ENCODE measurements around the gene CAMK2N2.
A peak's percentile ranks its signal among the peaks of the same experiment; 100 is the strongest.

The CAMK2N2 gene

DNA sequence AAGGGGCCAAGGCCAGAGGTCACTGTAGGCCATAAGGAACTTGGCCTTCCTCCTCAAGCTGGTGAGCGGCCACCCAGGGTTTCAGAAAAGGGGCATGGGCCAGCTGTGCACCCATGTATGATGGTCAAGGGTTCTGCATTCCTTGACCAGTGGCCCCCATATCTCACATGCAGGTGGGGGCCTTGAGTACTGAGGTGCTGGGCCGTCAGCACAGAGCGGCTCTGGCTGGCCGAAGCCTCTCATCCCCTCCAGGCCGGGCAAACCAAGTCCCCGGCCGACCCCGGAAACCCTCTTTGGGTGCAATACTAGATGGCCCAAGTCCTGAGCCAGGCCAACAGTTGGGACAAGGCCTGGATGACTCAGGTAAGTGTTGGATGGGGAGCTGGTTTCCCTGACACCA is 22.1 kb downstream of the CAMK2N2 start:
- Mint-ChIP-seq H3K36me3 (ENCODE audit: low read depth) (peaks cover 9% of the 10 kb centered on the region), H3K27ac (no peak overlapping the region), H3K4me3 (no peak overlapping the region), H3K4me1 (ENCODE audit: low read depth) (no peaks in the 10 kb centered on the region), H3K9me3 (no peaks in the 10 kb centered on the region), H3K27me3 (ENCODE audit: low read depth) (no peaks in the 10 kb centered on the region)

DNA sequence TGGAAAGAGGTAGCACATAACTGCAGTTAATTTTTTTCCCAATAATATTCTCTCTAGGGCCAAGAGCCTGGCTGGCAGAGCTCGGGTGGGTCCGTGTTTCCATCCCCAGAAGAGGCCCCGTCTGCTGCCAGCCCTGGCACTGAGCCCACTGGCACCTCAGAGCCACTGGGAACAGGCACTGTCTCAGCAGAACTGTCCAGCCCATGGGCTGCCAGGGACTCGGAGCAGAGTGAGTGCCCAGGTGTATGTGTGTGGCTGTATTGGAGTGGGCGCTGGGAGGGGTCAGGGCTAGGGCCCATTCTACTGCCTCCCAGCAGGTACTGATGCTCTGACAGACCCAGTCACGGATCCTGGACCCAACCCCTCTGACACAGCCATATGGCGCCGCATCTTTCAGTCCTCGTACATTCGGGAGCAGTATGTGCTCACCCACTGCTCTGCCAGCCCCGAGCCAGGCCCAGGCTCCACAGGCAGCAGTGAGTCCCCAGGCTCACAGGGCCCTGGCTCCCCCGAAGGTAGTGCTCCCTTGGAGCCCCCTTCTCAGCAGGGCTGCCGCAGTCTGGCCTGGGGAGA is 23.0 kb downstream of the CAMK2N2 start:
- H3K27me3 Mint-ChIP-seq (ENCODE audit: low read depth), result no peaks in the 10 kb centered on the region
- no peak overlapping the region for H3K27ac Mint-ChIP-seq
- H3K36me3 Mint-ChIP-seq (ENCODE audit: low read depth), result peaks cover 8% of the 10 kb centered on the region
- H3K4me3 Mint-ChIP-seq, result no peak overlapping the region
- no peaks in the 10 kb centered on the region for H3K9me3 Mint-ChIP-seq
- no peaks in the 10 kb centered on the region for H3K4me1 Mint-ChIP-seq (ENCODE audit: low read depth)

DNA sequence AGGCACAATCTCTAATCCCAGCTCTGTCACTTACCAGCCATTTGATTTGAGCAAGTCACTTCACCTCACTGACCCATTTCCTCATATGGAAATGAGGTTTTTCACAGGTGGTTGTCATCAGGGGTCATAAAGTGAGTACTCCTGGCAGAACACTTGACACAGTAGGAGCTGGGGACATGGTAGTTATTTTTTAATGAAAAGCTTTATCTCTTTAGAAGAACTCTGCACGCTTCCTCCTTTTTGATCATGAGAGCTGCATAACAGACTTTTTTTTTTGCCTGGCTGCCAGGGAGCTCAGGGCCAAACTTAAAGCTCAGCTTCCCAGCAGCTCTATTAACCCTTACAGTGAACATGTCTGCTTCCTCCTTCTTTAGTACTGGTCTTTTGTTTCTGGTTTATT is 23.5 kb downstream of the CAMK2N2 start:
- no peaks in the 10 kb centered on the region for H3K4me1 Mint-ChIP-seq (ENCODE audit: low read depth)

DNA sequence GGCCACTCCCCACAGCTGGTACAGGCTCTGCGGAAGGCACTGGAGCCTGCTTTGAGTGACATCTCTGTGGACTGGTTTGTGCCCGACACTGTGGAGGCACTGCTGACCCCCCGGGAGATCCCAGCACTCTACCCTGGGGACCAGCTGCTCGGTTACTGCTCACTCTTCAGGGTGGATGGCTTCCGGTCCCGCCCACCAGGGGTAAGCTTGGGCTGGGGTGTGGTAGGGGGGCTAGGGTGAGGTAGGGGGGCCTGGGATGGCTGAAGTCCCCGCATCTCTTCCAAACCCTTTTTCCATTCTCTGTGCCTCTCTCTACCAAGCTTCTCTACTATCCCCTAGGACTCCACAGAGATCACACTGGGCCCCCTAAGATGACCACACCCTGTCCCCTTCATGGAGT is 24.1 kb downstream of the CAMK2N2 start:
- H3K27me3 Mint-ChIP-seq (ENCODE audit: low read depth), result peaks cover 9% of the 10 kb centered on the region
- H3K36me3 Mint-ChIP-seq (ENCODE audit: low read depth), result peaks cover under 1% of the 10 kb centered on the region
- no peak overlapping the region for H3K27ac Mint-ChIP-seq
- H3K4me3 Mint-ChIP-seq, result no peak overlapping the region
- H3K9me3 Mint-ChIP-seq, result no peaks in the 10 kb centered on the region
- H3K4me1 Mint-ChIP-seq (ENCODE audit: low read depth), result no peaks in the 10 kb centered on the region

More for the DNA sequence above, 23.5 kb downstream of the CAMK2N2 start:
- Mint-ChIP-seq H3K36me3 (ENCODE audit: low read depth) (peaks cover 7% of the 10 kb centered on the region), H3K27ac (no peak overlapping the region), H3K27me3 (ENCODE audit: low read depth) (peaks cover 3% of the 10 kb centered on the region), H3K9me3 (no peaks in the 10 kb centered on the region), H3K4me3 (no peak overlapping the region)

DNA sequence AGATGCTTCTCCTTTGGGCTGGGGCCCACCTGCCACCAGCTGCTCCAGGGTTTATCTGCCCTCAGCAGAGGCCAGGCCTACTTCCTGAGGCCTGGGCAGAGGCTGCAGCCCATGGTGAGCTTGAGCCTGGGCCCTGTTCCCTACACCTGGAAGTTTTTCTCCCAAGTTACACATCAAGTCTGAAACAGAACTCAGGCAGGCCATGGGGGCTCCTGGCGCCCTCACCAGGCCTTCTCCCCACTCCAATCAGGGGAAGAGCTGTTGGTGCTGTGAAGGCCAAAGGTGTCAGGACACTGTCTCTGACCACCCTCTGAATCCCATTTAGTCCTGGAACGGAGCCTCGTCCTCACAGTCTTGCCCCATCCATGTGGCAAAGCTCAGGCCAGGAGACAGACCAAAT is 24.7 kb downstream of the CAMK2N2 start:
- no peaks in the 10 kb centered on the region for H3K4me1 Mint-ChIP-seq (ENCODE audit: low read depth)

DNA sequence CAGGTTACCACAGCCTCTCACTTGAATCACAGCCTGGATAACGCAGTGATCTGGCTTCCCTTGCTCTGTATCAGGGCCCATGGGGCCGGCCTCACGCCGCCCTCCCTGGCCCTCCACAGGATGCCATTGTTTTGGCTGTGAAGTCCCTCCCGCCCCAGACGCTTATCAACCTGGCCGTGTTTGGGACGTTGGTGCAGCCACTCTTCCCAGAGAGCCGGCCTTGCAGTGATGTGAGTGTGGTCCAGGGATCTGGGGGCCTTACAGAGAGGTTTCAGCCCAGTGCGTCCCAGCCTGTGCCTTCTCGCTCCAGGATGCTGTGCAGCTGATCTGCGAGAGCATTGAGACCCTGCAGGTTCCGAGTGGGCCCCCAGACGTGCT is 25.3 kb downstream of the CAMK2N2 start:
- peaks cover 21% of the 10 kb centered on the region for H3K27me3 Mint-ChIP-seq (ENCODE audit: low read depth)
- no peaks in the 10 kb centered on the region for H3K9me3 Mint-ChIP-seq
- H3K4me1 Mint-ChIP-seq (ENCODE audit: low read depth), result peaks cover 5% of the 10 kb centered on the region
- H3K36me3 Mint-ChIP-seq (ENCODE audit: low read depth), result no peaks in the 10 kb centered on the region
- no peak overlapping the region for H3K27ac Mint-ChIP-seq
- no peak overlapping the region for H3K4me3 Mint-ChIP-seq

More for the DNA sequence above, 24.7 kb downstream of the CAMK2N2 start:
- Mint-ChIP-seq H3K4me3 (no peak overlapping the region), H3K27me3 (ENCODE audit: low read depth) (peaks cover 15% of the 10 kb centered on the region), H3K36me3 (ENCODE audit: low read depth) (no peaks in the 10 kb centered on the region), H3K9me3 (no peaks in the 10 kb centered on the region), H3K27ac (no peak overlapping the region)

DNA sequence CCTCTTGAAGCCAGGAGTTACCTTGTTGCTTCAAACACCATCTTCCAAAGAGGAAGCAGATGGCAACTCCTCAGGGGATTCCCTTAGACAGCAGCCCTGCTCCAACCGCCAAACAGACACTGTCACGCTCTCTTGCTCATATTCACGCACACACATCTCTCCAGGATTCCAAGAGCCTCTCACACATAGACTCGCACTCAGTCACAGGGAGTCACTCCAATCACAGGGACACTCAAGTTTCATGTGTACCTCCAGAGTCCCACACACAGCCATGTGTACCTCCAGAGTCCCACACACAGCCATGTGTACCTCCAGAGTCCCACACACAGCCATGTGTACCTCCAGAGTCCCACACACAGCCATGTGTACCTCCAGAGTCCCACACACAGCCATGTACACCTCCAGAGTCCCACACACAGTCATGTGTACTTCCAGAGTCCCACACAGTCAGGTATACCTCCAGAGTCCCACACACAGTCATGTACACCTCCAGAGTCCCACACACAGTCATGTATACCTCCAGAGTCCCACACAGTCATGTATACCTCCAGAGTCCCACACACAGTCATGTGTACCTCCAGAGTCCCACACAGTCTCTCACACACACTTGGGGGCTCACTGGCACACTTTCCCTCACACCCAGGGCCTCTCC is 25.8 kb downstream of the CAMK2N2 start:
- peaks cover 24% of the 10 kb centered on the region for H3K27me3 Mint-ChIP-seq (ENCODE audit: low read depth)
- H3K4me1 Mint-ChIP-seq (ENCODE audit: low read depth), result peaks cover 7% of the 10 kb centered on the region
- no peaks in the 10 kb centered on the region for H3K9me3 Mint-ChIP-seq
- H3K36me3 Mint-ChIP-seq (ENCODE audit: low read depth), result no peaks in the 10 kb centered on the region
- H3K27ac Mint-ChIP-seq, result no peak overlapping the region
- no peak overlapping the region for H3K4me3 Mint-ChIP-seq

DNA sequence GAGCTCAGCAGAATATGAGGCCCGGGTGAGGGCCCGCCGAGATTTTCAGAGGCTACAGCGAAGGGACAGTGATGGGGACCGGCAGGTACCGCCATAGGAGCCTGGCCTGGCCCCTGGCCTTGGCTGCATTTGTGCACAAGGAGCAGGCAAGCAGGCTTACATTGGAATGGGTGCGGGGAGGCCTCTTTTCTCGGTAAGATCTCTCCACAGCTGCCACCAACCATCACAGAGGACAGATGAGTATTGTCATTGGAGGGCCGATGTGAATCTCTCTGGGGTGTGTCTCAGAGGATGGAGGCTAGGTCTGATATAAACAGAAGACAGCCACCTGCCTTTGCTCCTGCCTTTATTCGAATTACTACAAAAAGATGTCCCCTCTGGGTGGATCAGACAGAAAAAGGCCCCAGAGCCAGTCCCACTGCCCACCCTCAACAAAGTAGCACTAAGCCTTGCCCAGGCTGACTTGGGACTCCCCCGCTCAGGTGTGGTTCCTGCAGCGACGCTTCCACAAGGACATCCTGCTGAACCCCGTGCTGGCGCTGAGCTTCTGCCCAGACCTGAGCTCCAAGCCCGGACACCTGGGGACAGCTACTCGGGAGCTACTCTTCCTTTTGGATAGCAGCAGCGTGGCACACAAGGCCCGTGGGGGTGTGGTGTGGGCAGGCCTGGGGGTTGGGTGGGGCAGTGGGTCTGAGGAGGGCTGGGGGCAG is 26.5 kb downstream of the CAMK2N2 start:
- Mint-ChIP-seq H3K27ac (no peak overlapping the region), H3K4me3 (no peak overlapping the region), H3K27me3 (ENCODE audit: low read depth) (peaks cover 24% of the 10 kb centered on the region), H3K4me1 (ENCODE audit: low read depth) (peaks cover 7% of the 10 kb centered on the region), H3K9me3 (no peaks in the 10 kb centered on the region), H3K36me3 (ENCODE audit: low read depth) (no peaks in the 10 kb centered on the region)

DNA sequence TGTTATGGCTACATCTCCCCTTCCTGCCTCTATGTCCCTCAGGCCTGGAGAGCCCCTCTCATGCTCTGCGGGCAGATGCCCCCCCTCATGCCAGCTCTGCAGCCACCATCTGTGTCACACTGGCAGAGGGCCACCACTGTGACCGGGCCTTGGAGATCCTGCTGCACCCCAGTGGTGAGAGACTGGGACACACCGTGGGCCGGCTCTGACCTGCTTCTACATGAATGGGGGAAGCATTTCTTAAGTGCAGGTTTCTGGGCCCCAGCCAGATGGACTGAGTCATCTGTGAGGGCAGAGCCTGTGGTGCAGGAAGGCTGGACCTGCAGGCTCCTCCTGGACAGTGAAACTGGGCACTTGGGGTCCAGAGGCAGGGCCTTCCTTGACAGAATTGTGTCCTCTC is 27.1 kb downstream of the CAMK2N2 start:
- Mint-ChIP-seq H3K36me3 (ENCODE audit: low read depth) (no peaks in the 10 kb centered on the region), H3K9me3 (no peaks in the 10 kb centered on the region), H3K4me3 (no peak overlapping the region)

DNA sequence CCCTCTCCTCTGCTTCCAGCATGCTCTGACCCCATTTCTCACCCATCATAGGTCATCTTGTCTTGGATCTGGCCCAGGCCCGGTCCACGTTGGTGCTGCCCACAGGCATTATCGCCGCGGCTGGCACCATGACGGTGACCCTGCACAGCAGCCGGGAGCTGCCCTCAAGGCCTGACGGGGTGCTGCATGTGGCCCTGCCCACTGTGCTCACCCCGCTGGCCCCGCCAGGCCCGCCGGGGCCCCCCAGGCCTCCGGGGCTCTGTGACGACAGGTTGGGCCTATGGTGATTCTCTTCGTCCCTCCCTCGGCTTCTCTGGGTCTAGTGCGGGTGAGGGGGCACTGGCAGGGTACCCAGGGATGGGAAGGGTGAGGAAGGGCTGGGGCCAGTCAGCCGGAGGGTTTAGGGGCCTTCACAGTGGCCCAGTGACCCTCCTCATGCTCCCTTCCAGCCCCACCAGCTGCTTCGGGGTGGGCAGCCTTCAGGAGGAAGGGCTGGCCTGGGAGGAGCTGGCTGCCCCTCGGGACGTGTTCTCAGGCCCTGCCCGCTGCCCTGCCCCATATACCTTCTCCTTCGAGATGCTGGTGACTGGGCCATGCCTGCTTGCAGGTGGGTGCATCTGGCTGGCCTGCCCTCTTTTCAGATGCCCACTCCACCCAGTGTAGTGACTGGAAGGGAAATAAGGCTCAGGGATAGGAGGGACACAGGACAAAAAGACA is 28.1 kb downstream of the CAMK2N2 start:
- Mint-ChIP-seq H3K4me3 (no peak overlapping the region), H3K36me3 (ENCODE audit: low read depth) (no peaks in the 10 kb centered on the region), H3K4me1 (ENCODE audit: low read depth) (peaks cover 12% of the 10 kb centered on the region), H3K9me3 (no peaks in the 10 kb centered on the region), H3K27ac (no peak overlapping the region), H3K27me3 (ENCODE audit: low read depth) (peaks cover 37% of the 10 kb centered on the region)

More for the DNA sequence above, 27.1 kb downstream of the CAMK2N2 start:
- H3K27me3 Mint-ChIP-seq (ENCODE audit: low read depth), result peaks cover 28% of the 10 kb centered on the region
- H3K27ac Mint-ChIP-seq, result no peak overlapping the region
- H3K4me1 Mint-ChIP-seq (ENCODE audit: low read depth), result peaks cover 7% of the 10 kb centered on the region

DNA sequence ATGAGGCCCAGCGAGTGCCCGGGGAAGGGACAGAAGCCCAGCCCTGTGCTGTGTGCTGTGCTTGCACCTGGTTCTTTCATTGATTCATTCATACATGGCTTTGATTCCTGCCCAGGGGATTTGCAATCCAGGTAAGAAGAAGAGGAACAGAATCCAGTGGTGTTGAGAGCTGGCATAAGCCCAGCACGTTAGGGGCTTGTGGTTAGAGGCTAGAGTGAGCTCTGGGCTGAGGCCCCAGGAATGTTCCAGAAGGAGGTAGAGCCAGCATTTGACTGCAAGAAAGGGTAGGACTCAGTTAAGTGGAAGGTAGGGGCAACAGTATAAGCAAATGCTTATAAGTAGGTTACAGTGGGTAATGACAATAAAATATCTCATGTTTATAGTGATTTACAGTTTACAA is 29.7 kb downstream of the CAMK2N2 start:
- peak overlapping the region; percentile 57 for H3K4me3 Mint-ChIP-seq
- peaks cover 51% of the 10 kb centered on the region for H3K27me3 Mint-ChIP-seq (ENCODE audit: low read depth)
- H3K36me3 Mint-ChIP-seq (ENCODE audit: low read depth), result no peaks in the 10 kb centered on the region
- no peaks in the 10 kb centered on the region for H3K9me3 Mint-ChIP-seq
- H3K4me1 Mint-ChIP-seq (ENCODE audit: low read depth), result peaks cover 12% of the 10 kb centered on the region
- H3K27ac Mint-ChIP-seq, result no peak overlapping the region

DNA sequence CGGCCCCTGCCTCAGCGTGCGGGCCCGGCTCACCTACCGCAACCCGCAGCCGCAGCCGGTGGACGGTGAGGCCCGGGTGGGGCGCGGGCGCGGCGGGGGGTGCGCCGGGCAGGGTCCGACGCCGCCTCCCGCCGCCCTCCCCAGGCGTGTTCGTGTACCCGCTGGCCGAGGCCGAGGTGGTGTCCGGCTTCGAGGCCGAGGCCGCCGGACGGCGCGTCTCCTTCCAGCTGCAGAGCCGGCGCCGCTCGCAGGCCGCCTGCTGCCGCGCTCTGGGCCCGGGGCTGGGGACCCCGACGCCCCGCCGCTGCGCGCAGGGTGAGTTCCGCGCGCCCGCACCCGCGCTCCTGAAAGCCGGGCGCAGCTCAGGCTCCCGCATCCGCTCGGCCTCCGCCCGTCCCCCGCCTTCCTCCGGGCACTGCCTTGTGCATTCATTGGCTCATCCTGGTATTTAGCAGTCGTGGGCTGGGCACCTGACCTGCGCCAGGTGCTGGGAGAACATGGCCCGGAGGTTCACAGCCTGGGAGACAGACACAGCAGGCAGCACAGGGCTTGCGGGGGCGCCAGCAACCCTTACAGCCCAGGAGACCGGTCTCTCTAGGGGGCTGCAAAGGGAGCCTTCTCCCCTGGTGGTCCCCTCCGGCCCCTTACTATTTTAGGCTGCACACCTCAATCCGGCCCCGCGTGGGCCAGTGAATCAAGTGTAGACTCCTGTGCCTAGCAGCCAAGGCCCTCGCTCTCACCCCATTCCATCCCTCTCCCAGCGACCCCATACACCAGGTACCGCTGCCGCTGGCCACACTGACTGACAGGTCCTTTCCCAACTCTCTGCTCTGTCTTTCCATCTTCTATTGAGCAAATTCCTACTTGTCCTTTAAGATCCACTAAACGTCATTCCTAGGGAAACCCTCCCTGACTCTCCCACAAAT is 30.5 kb downstream of the CAMK2N2 start:
- peaks cover 59% of the 10 kb centered on the region for H3K27me3 Mint-ChIP-seq (ENCODE audit: low read depth)
- H3K4me1 Mint-ChIP-seq (ENCODE audit: low read depth), result peaks cover 12% of the 10 kb centered on the region
- peak overlapping the region; percentile 57 for H3K4me3 Mint-ChIP-seq
- H3K9me3 Mint-ChIP-seq, result no peaks in the 10 kb centered on the region
- no peak overlapping the region for H3K27ac Mint-ChIP-seq
- no peaks in the 10 kb centered on the region for H3K36me3 Mint-ChIP-seq (ENCODE audit: low read depth)

DNA sequence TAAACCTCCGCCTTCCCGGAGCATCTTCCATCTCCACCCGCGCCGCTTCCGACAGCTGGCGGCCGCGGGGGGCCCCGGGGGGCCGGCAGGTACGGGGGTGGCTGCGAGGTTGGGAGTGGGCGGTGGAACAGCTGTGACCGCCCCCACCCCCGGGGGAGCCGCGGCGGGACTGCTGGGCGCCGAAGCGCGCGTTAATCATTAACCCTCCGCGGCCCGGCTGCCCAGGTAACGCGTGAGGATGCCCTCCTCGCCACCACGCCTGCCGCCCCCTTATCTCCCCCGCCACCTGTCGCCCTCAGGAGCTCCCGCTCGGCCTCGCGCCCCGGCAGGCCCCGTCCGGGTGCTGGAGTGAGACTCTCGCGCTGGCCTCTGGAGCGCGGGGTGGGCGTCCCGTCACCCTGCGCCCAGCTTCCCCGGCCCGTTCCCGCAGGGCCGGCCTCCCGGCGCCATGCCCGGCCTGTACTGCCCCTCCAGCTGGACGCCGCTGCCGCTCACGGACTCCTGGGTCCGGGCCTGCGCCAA is 31.2 kb downstream of the CAMK2N2 start:
- no peak overlapping the region for H3K27ac Mint-ChIP-seq
- H3K4me3 Mint-ChIP-seq, result no peak overlapping the region
- peaks cover 64% of the 10 kb centered on the region for H3K27me3 Mint-ChIP-seq (ENCODE audit: low read depth)
- no peaks in the 10 kb centered on the region for H3K9me3 Mint-ChIP-seq
- H3K4me1 Mint-ChIP-seq (ENCODE audit: low read depth), result peaks cover 12% of the 10 kb centered on the region
- H3K36me3 Mint-ChIP-seq (ENCODE audit: low read depth), result no peaks in the 10 kb centered on the region

All from T-helper 1 cell treated with Interleukin-12 subunit alpha and Interleukin-12 subunit beta and Interleukin-4 antibody, amounts not matched to agents 30 μg/mL and 1 μg/mL, for 36 hours (primary cell).